ENCODE measurements around the gene CEP85L.

- no peak for TF ChIP-seq ZNF565 (CRISPR knock-in tag; conservative IDR thresholded peaks at IDR 0.05; ENCODE audit: low read depth)
- TF ChIP-seq ZFP30 (CRISPR knock-in tag; IDR thresholded peaks at IDR 0.05): no peak
- no peak for TF ChIP-seq RARB (CRISPR knock-in tag; IDR thresholded peaks at IDR 0.05)
- no peak for TF ChIP-seq TCF4 (CRISPR knock-in tag; IDR thresholded peaks at IDR 0.05; ENCODE audit: borderline replicate concordance)
- no peak for TF ChIP-seq ISL1 (CRISPR knock-in tag; IDR thresholded peaks at IDR 0.05)
- no peak for TF ChIP-seq CSDC2 (CRISPR knock-in tag; IDR thresholded peaks at IDR 0.05)
- TF ChIP-seq ZNF70 (CRISPR knock-in tag; IDR thresholded peaks at IDR 0.05): no peak
- no peak for TF ChIP-seq PPARA (CRISPR knock-in tag; IDR thresholded peaks at IDR 0.05; ENCODE audit: borderline replicate concordance)
- TF ChIP-seq PATZ1 (CRISPR knock-in tag; IDR thresholded peaks at IDR 0.05; ENCODE audit: borderline replicate concordance): no peak
- TF ChIP-seq ZNF8 (CRISPR knock-in tag; IDR thresholded peaks at IDR 0.05): no peak
- TF ChIP-seq ARNTL (CRISPR knock-in tag; IDR thresholded peaks at IDR 0.05; ENCODE audit: borderline replicate concordance, low read depth): no peak
- no peak for TF ChIP-seq CSRNP3 (CRISPR knock-in tag; IDR thresholded peaks at IDR 0.05)
- no peak for TF ChIP-seq POU6F1 (CRISPR knock-in tag; IDR thresholded peaks at IDR 0.05; ENCODE audit: borderline replicate concordance, low read depth)
Observed at GRCh38 chr6:118645395-118645794, 6.0 kb downstream of the CEP85L start.
